DLD1 (cell line): ENCODE data around the gene HSPA12A.

ENCODE experiments used
- in situ Hi-C: cut with HindIII; loops from 2 replicates; pipeline ENCODE4 v1.10.0; 2017; ENCODE audit warnings: low sequenced_read_pairs

Gene HSPA12A

GRCh38 chr10:116694243-116694926 is 48.0 kb downstream of the HSPA12A start:
- in situ Hi-C loops = no loop called here

- in situ Hi-C loops = no loop called here
These were observed 50.1 kb downstream of the HSPA12A start for GRCh38 chr10:116692225-116692624.

- in situ Hi-C loops = no loop called here
These were observed 50.7 kb downstream of the HSPA12A start for GRCh38 chr10:116691635-116692034.

GRCh38 chr10:116690356-116691322 is 51.7 kb downstream of the HSPA12A start:
- in situ Hi-C loops = no loop called here

- in situ Hi-C loops = loop anchor here (5.0 kb wide), 1 partner anchor 88 kb away; no protein-coding TSS in a partner anchor
These were observed 52.6 kb downstream of the HSPA12A start for GRCh38 chr10:116689744-116690143.

- in situ Hi-C loops = loop anchor here (5.0 kb wide), 1 partner anchor 88 kb away; no protein-coding TSS in a partner anchor
These were observed 53.4 kb downstream of the HSPA12A start for GRCh38 chr10:116688741-116689495.

- in situ Hi-C loops = loop anchor here (5.0 kb wide), 1 partner anchor 89 kb away; no protein-coding TSS in a partner anchor
These were observed 54.1 kb downstream of the HSPA12A start for GRCh38 chr10:116688241-116688711.

GRCh38 chr10:116687633-116688032 is 54.7 kb downstream of the HSPA12A start:
- in situ Hi-C loops = loop anchor here (5.0 kb wide), 1 partner anchor 90 kb away; no protein-coding TSS in a partner anchor

- in situ Hi-C loops = loop anchor here (5.0 kb wide), 1 partner anchor 91 kb away; no protein-coding TSS in a partner anchor
These were observed 55.7 kb downstream of the HSPA12A start for GRCh38 chr10:116686632-116687031.

- in situ Hi-C loops = loop anchor here (5.0 kb wide), 1 partner anchor 91 kb away; no protein-coding TSS in a partner anchor
These were observed 56.6 kb downstream of the HSPA12A start for GRCh38 chr10:116685807-116686206.

- in situ Hi-C loops = loop anchor here (5.0 kb wide), 1 partner anchor 93 kb away; no protein-coding TSS in a partner anchor
These were observed 57.6 kb downstream of the HSPA12A start for GRCh38 chr10:116684781-116685180.

GRCh38 chr10:116683821-116684220 is 58.5 kb downstream of the HSPA12A start:
- in situ Hi-C loops = no loop called here

GRCh38 chr10:116683166-116683565 is 59.2 kb downstream of the HSPA12A start:
- in situ Hi-C loops = no loop called here

GRCh38 chr10:116679351-116679750 is 63.0 kb downstream of the HSPA12A start:
- in situ Hi-C loops = no loop called here

- in situ Hi-C loops = no loop called here
These were observed 65.7 kb downstream of the HSPA12A start for GRCh38 chr10:116676633-116677032.

- in situ Hi-C loops = no loop called here
These were observed 66.2 kb downstream of the HSPA12A start for GRCh38 chr10:116676118-116676517.

GRCh38 chr10:116674901-116675423 is 67.4 kb downstream of the HSPA12A start:
- in situ Hi-C loops = no loop called here

GRCh38 chr10:116673866-116674265 is 68.5 kb downstream of the HSPA12A start:
- in situ Hi-C loops = no loop called here

GRCh38 chr10:116672891-116673290 is 69.5 kb downstream of the HSPA12A start:
- in situ Hi-C loops = no loop called here

GRCh38 chr10:116671274-116671926 is 71.0 kb downstream of the HSPA12A start:
- in situ Hi-C loops = no loop called here
